Measurements from ENCODE around the gene PTPRN2. TPM values are rescaled to one million over a fixed set of nuclear protein-coding genes. Genes with fewer than 3 reads are reported as not detected.

Gene PTPRN2
- total and polyA plus RNA-seq, 9 of the 15 experiments (the other 6 are each of a cell fraction or from before 2014, with no cell fraction given), result not detected

DNA sequence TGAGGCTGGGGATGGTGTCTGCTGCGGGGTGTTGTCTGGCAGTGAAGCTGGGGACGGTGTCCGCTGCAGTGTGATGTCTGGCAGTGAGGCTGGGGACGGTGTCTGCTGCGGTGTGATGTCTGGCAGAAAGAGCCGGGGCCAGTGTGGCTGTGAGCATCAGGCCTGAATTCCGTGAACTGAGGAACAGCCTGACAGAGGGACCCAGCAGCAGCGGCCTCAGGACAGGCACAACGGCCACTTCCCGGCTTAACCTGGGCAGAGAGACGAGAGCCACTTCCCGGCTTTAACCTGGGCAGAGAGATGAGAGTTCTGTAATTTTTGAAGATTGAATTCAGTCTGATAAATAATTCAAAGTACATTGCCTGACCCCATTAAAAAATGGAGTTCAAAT is 321.2 kb downstream of the PTPRN2 start:
- ATAC-seq (no peak), FAIRE-seq (no peak), DNase-seq (ENCODE audit: extremely low read depth in 1 of 4, low spot score in 3 of 4) (no peak)
- intact Hi-C loops (cut with micrococcal nuclease), result no loop called here
- POLR2A ChIA-PET, result no interaction called here
- H3K9ac ChIP-seq (ENCODE audit: insufficient read depth in 1 of 2, low read depth in 2 of 2, low read length in 2 of 2), result no peak overlapping the region
- peaks cover 13 to 45% of the 10 kb centered on the region in 2 experiments; a peak in 4 of 5 replicates for H3K27me3 ChIP-seq (ENCODE audit: control insufficient read depth in 2 of 2, insufficient read depth in 2 of 2, low read length in 2 of 2)
- H4K20me1 ChIP-seq (replicated peaks; ENCODE audit: control insufficient read depth, insufficient read depth, low read length), result no peaks in the 10 kb centered on the region
- H3K4me3 ChIP-seq, result no peak overlapping the region
- no peak overlapping the region for H3K4me2 ChIP-seq (ENCODE audit: insufficient read depth, low read length)
- H3K27ac ChIP-seq (ENCODE audit: extremely low read depth, low read depth, low read length), result no peak overlapping the region
- BruUV-seq (replicated peaks), result no TSS peak
- no peak overlapping the region for H2AFZ ChIP-seq (ENCODE audit: low read depth, low read length)
- no peaks in the 10 kb centered on the region for H3K36me3 ChIP-seq (ENCODE audit: control insufficient read depth, insufficient read depth, low read length)
- WGBS (ENCODE audit: insufficient coverage, low coverage, missing lambda C conversion rate), result under 1% methylated on average over 12 of the region's 12 CpGs
- H3K9me3 ChIP-seq (replicated peaks; ENCODE audit: control insufficient read depth, insufficient read depth, low read depth, low read length), result peaks cover 9% of the 10 kb centered on the region; the same call in 1 of the 2 replicates
- H3K4me1 ChIP-seq (replicated peaks in 1 of 2; ENCODE audit: control insufficient read depth in 2 of 2, insufficient read depth in 2 of 2, low read length in 2 of 2), result no peaks in the 10 kb centered on the region
- no peaks in the 10 kb centered on the region for H3K9me1 ChIP-seq (ENCODE audit: control insufficient read depth, insufficient read depth, low read length)
- no peaks in the 10 kb centered on the region for H3K79me2 ChIP-seq (ENCODE audit: control insufficient read depth, insufficient read depth, low read length)
- in situ Hi-C loops (cut with MboI), result no loop called here
- CTCF ChIA-PET (ENCODE audit: low intra/inter-chr PET ratio), result interaction anchor here (0.6 kb wide), 1 partner anchor 196 kb away, joined by 3 read pairs; no protein-coding TSS in a partner anchor
- TF ChIP-seq NBN (IDR thresholded peaks at IDR 0.05; ENCODE audit: low read depth) (no peak), NFE2 (IDR thresholded peaks at IDR 0.05; ENCODE audit: low read depth) (no peak), ARID3B (CRISPR knock-in tag; IDR thresholded peaks at IDR 0.05; ENCODE audit: borderline replicate concordance) (no peak), FOSL1 (tag; conservative IDR thresholded peaks at IDR 0.05) (no peak), YBX1 (IDR thresholded peaks at IDR 0.05) (no peak), ZNF830 (CRISPR knock-in tag; IDR thresholded peaks at IDR 0.05) (no peak), FOXA1 (IDR thresholded peaks at IDR 0.05; ENCODE audit: borderline replicate concordance) (no peak), ESRRA (IDR thresholded peaks at IDR 0.05; ENCODE audit: borderline replicate concordance, low read depth) (no peak), TBL1XR1 (IDR thresholded peaks at IDR 0.05; ENCODE audit: low read length in 2 of 2) (no peak), TCFL5 (CRISPR knock-in tag; conservative IDR thresholded peaks at IDR 0.05) (no peak)
- TF ChIP-seq, protein P1, sequence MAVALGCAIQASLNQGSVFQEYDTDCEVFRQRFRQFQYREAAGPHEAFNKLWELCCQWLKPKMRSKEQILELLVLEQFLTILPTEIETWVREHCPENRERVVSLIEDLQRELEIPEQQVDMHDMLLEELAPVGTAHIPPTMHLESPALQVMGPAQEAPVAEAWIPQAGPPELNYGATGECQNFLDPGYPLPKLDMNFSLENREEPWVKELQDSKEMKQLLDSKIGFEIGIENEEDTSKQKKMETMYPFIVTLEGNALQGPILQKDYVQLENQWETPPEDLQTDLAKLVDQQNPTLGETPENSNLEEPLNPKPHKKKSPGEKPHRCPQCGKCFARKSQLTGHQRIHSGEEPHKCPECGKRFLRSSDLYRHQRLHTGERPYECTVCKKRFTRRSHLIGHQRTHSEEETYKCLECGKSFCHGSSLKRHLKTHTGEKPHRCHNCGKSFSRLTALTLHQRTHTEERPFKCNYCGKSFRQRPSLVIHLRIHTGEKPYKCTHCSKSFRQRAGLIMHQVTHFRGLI (CRISPR knock-in tag; IDR thresholded peaks at IDR 0.05), result no peak
- TF ChIP-seq, protein P2, sequence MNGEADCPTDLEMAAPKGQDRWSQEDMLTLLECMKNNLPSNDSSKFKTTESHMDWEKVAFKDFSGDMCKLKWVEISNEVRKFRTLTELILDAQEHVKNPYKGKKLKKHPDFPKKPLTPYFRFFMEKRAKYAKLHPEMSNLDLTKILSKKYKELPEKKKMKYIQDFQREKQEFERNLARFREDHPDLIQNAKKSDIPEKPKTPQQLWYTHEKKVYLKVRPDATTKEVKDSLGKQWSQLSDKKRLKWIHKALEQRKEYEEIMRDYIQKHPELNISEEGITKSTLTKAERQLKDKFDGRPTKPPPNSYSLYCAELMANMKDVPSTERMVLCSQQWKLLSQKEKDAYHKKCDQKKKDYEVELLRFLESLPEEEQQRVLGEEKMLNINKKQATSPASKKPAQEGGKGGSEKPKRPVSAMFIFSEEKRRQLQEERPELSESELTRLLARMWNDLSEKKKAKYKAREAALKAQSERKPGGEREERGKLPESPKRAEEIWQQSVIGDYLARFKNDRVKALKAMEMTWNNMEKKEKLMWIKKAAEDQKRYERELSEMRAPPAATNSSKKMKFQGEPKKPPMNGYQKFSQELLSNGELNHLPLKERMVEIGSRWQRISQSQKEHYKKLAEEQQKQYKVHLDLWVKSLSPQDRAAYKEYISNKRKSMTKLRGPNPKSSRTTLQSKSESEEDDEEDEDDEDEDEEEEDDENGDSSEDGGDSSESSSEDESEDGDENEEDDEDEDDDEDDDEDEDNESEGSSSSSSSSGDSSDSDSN (IDR thresholded peaks at IDR 0.05; ENCODE audit: borderline replicate concordance in 1 of 2, low read depth in 2 of 2, low read length in 2 of 2), result no peak
